GM19455 (cell line): ENCODE measurements around the gene MARCKSL1.
"Not testable (repeated sequence)": the region's sequence is repeated elsewhere in the genome, so short reads cannot be mapped to it uniquely, and the experiment has no call there.

Source experiments
- ATAC-seq: cut with Tn5 transposase; IDR thresholded peaks from one replicate; pipeline ENCODE4 v1.9.1; 2021; ENCODE audit not compliant: unreplicated experiment

The MARCKSL1 gene

DNA sequence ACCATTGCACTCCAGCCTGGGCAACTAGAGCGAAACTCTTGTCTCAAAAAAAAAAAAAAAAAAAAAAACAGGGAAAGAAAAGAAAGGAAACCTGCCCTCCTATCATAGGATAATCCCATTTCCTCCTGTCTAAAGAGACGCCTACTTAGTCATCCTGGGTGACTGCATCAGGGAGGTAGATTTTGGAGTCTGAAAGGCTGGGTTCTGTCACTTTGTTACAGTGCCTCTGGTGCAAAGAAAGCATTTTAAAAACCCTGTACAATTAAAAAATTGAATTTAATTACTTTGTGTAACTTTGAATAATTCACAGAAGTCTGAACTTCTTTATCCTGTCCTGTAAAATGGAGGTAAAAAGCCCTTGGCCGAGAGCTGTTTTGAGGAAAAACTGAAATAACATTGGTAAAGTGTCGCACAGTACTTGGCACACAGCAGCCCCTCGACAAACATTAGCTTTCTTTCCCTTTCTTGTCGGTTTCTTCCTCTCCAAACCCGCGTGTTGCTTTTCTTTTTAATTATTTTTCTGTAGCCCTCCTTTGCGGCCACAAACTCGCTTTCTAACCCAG lies 44.8 kb downstream of the MARCKSL1 start:
- no peak for ATAC-seq

DNA sequence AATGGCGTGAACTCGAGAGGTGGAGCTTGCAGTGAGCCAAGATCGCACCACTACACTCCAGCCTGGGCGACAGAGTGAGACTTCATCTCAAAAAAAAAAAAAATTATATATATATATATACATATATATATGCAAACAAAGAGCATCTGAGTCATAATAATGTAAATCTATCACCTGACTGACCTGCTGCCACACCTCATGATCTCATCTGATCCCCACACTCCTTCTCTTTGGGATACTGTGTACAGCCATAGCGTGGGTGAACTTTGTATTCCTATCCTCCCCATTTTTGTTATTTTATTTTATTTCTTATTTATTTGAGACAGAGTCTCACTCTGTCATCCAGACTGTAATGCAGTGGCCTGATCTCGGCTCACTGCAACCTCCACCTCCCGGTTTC lies 46.8 kb downstream of the MARCKSL1 start:
- ATAC-seq, result no peak

DNA sequence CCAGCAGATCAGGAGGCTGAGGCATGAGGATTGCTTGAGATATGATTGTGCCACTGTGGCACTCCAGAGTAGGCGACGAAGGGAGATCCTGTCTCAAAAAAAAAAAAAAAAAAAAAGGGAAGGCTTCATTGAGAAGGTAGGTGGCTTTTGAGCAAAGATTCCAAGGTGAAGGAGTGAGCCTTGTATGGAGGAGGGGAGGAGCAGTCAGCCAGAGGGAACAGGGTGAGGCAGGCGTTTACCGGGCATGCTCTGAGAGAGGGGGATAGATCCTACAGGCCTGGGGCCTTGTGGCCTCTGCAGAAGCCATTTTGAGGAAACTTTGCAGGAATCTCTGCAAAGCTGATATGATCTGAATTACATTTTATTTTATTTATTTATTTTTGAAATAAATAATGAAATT lies 49.3 kb downstream of the MARCKSL1 start:
- ATAC-seq, result no peak

DNA sequence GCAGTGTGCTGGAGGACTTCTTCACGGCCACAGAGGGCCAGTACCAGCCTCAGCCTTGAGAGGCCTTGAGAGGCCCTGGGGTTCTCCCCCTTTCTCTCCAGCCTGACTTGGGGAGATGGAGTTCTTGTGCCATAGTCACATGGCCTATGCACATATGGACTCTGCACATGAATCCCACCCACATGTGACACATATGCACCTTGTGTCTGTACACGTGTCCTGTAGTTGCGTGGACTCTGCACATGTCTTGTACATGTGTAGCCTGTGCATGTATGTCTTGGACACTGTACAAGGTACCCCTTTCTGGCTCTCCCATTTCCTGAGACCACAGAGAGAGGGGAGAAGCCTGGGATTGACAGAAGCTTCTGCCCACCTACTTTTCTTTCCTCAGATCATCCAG lies 50.4 kb downstream of the MARCKSL1 start:
- ATAC-seq, result no peak

DNA sequence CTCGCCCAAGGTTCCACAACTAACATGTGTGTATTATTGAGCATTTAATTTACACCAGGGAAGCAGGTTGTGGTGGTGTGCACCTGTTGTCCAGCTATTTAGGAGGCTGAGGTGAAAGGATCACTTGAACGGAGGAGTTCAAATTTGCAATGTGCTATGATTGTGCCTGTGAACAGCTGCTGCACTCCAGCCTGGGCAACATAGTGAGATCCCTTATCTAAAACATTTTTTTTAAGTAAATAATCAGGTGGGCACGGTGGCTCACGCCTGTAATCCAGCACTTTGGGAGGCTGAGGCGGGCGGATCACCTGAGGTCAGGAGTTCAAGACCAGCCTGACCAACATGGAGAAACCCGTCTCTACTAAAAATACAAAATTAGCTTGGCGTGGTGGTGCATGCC lies 51.3 kb downstream of the MARCKSL1 start:
- ATAC-seq, result not testable (repeated sequence)
